GM12878 (cell line): ENCODE measurements around the gene CCDC71L. TPM values are rescaled to one million over a fixed set of nuclear protein-coding genes. Genes with fewer than 3 reads are reported as not detected.

Source experiments
- ATAC-seq: fragments of 200-7000 bp; cut with Tn5 transposase; 3 replicates; pipeline ENCODE4 v1.9.1; 2020; ENCODE audit warnings: mild to moderate bottlenecking, moderate library complexity
- BruUV-seq: library from RNA; stranded (reverse); fragments of 400-500 nt; replicated peaks from 2 replicates; lab custom pipeline; 2021; lab: Mats Ljungman, UMichigan
- CTCF ChIA-PET: fragments of 300-600 bp; sonication (Branson Sonifier 250); formaldehyde crosslinking; extraction: SDS; loops from one replicate; lab custom pipeline; 2021; ENCODE audit warnings: inconsistent platforms; lab: Yijun Ruan, JAX
- POLR2A ChIA-PET: fragments of 350-600 bp; formaldehyde crosslinking; extraction: SDS; loops from one replicate; lab custom pipeline; 2021; ENCODE audit warnings: inconsistent platforms; lab: Charles Lee
- RAD21 ChIA-PET: fragments of 300-600 bp; sonication (Branson Sonifier 250); formaldehyde crosslinking; loops from one replicate; lab custom pipeline; 2023; ENCODE audit warnings: antibody characterized with exemption; ENCODE audit not compliant: unreplicated experiment; lab: Charles Lee
- SMC1A ChIA-PET: fragments of 300-600 bp; sonication (Branson Sonifier 250); formaldehyde crosslinking; loops from one replicate; lab custom pipeline; 2023; ENCODE audit not compliant: unreplicated experiment, uncharacterized antibody; lab: Charles Lee
- DNase-seq: peaks from one replicate; pipeline ENCODE4 v3.0.0-alpha.2; 2011; ENCODE audit warnings: low read depth, low spot score
- FAIRE-seq: peaks from 3 replicates; lab custom pipeline; 2011; peaks lifted over from hg19 to GRCh38; lab: Jason Lieb, UNC
- H2AFZ ChIP-seq: 2 replicates; pipeline ENCODE4 v1.6.0; 2011; ENCODE audit warnings: low read depth, low read length, control low read depth; ENCODE audit not compliant: control insufficient read depth
- H3K27ac ChIP-seq: 2 replicates; pipeline ENCODE4 v1.5.1; 2011; ENCODE audit warnings: control low read depth; ENCODE audit not compliant: control insufficient read depth, insufficient read depth
- H3K27me3 ChIP-seq, 2 experiments: replicated peaks in 1 of 2; 2 replicates each; pipeline versions ENCODE4 v1.6.0 to v1.6.1; 2011; ENCODE audit warnings: low read length in 1 of 2; ENCODE audit not compliant: control insufficient read depth in 2 of 2, insufficient read depth in 2 of 2
- H3K36me3 ChIP-seq, 2 experiments: 2 replicates each; pipeline ENCODE4 v1.5.1; 2011; ENCODE audit warnings: low read length in 1 of 2; ENCODE audit not compliant: control insufficient read depth in 2 of 2, insufficient read depth in 2 of 2
- H3K4me1 ChIP-seq: 2 replicates; pipeline ENCODE4 v1.6.1; 2011; ENCODE audit warnings: mild to moderate bottlenecking, low read length, moderate library complexity, mixed read lengths; ENCODE audit not compliant: control insufficient read depth, insufficient read depth
- H3K4me2 ChIP-seq: 2 replicates; pipeline ENCODE4 v1.6.0; 2011; ENCODE audit warnings: control low read depth; ENCODE audit not compliant: control insufficient read depth, insufficient read depth
- H3K4me3 ChIP-seq: fragments of 200-600 bp; sonication (generic); 2 replicates; pipeline ENCODE4 v1.5.1; 2016
- H3K79me2 ChIP-seq: 2 replicates; pipeline ENCODE4 v1.6.0; 2011; ENCODE audit warnings: low read length; ENCODE audit not compliant: control insufficient read depth, insufficient read depth
- H3K9ac ChIP-seq: 2 replicates; pipeline ENCODE4 v1.8.0; 2011; ENCODE audit warnings: low read length, control low read depth, mixed read lengths; ENCODE audit not compliant: control insufficient read depth, insufficient read depth
- H3K9me3 ChIP-seq: replicated peaks from 3 replicates; pipeline ENCODE4 v1.5.1; 2011; ENCODE audit warnings: mild to moderate bottlenecking, low read length; ENCODE audit not compliant: control insufficient read depth, insufficient read depth
- H4K20me1 ChIP-seq: 2 replicates; pipeline ENCODE4 v1.6.0; 2011; ENCODE audit not compliant: control insufficient read depth, insufficient read depth
- JUND ChIP-seq: IDR thresholded peaks from 2 replicates; pipeline ENCODE4 v1.6.1; 2012; ENCODE audit warnings: low read depth, mild to moderate bottlenecking, low read length, improper control_type of control experiment, moderate library complexity
- KLF5 ChIP-seq: fragments of 450-650 bp; IDR thresholded peaks from 2 replicates; pipeline ENCODE4 v1.6.1; 2014; ENCODE audit warnings: mild to moderate bottlenecking; ENCODE audit not compliant: partially characterized antibody
- MLLT1 ChIP-seq: fragments of 450-650 bp; IDR thresholded peaks from 2 replicates; pipeline ENCODE4 v1.6.1; 2016; ENCODE audit warnings: mild to moderate bottlenecking
- MTA2 ChIP-seq: fragments of 450-650 bp; IDR thresholded peaks from 2 replicates; pipeline ENCODE4 v1.6.1; 2016; ENCODE audit warnings: low read depth, mild to moderate bottlenecking, moderate library complexity
- POLR2AphosphoS5 ChIP-seq: IDR thresholded peaks from 2 replicates; pipeline ENCODE4 v1.6.1; 2011; ENCODE audit warnings: mild to moderate bottlenecking, low read length, inconsistent platforms
- RB1 ChIP-seq: fragments of 450-650 bp; formaldehyde crosslinking; IDR thresholded peaks from 2 replicates; pipeline ENCODE4 v1.6.1; 2017; ENCODE audit warnings: mild to moderate bottlenecking, borderline replicate concordance
- SIN3A ChIP-seq: IDR thresholded peaks from 2 replicates; pipeline ENCODE4 v1.6.1; 2012; ENCODE audit warnings: low read depth, low read length, improper control_type of control experiment
- SUZ12 ChIP-seq: fragments of 200-600 bp; sonication (generic); IDR thresholded peaks from one replicate; pipeline ENCODE4 v1.6.1; 2018; ENCODE audit warnings: antibody characterized with exemption, mild to moderate bottlenecking; ENCODE audit not compliant: unreplicated experiment
- WGBS: methylation state at CpG from one replicate; pipeline ENCODE4 v1.1.6; 2016; ENCODE audit warnings: low lambda C conversion rate; ENCODE audit not compliant: insufficient replicate concordance, insufficient coverage; ENCODE audit errors: missing lambda C conversion rate; 5-methylcytosine and 5-hydroxymethylcytosine counted together
- in situ Hi-C: fragments of 300-500 bp; cut with MboI; formaldehyde crosslinking; loops from 9 replicates; pipeline ENCODE4 v1.14.3; 2018; ENCODE audit warnings: mixed read lengths
- intact Hi-C: fragments of 100-400 bp; cut with micrococcal nuclease; formaldehyde crosslinking; loops from one replicate; pipeline ENCODE4 v1.14.2; 2022; ENCODE audit not compliant: unreplicated experiment
- polyA plus RNA-seq, 11 experiments: library from polyadenylated mRNA; depleted of rRNA in 4 of 11; unstranded in 6 of 11; stranded (reverse) in 5 of 11; fragments of >200 nt; fragmentation: Nextera tagmentation in 4 of 11; fragmentation: Illumina TruSeq in 1 of 11; extraction: Ambion mirVana in 4 of 11; extraction: Trizol in 1 of 11; gene quantifications; 1 replicate in 1 of 11; 2 replicates in 10 of 11; pipeline versions ENCODE4 v1.2.1 to v1.2.3, GENCODE V29; 2011 to 2016; ENCODE audit warnings: inconsistent platforms in 2 of 11, missing spikeins in 2 of 11, low read depth in 1 of 11
- total RNA-seq, 4 experiments: library from RNA; depleted of rRNA in 3 of 4; stranded (reverse); fragments of >200 nt in 3 of 4; fragmentation: Illumina TruSeq in 1 of 4; extraction: Trizol in 1 of 4; gene quantifications; 2 replicates each; pipeline versions ENCODE4 v1.2.1 to v1.2.3, GENCODE V29; 2013 to 2021
- TF ChIP-seq, protein P1 (sequence below): fragments of 450-650 bp; IDR thresholded peaks from 2 replicates; pipeline ENCODE4 v1.6.1; 2016; ENCODE audit warnings: mild to moderate bottlenecking, moderate library complexity, borderline replicate concordance

The CCDC71L gene
- total and polyA plus RNA-seq, 10 of the 15 experiments (the other 5 are each of a cell fraction or from before 2014, with no cell fraction given), result 1.1 to 20.7 (median 3.8) TPM

- Histone ChIP-seq H3K27ac (peak overlapping the region; percentile 48; the same call in 1 of the 2 replicates), H3K4me1 (peaks cover 9% of the 10 kb centered on the region; the same call in 1 of the 2 replicates), H3K9ac (peak overlapping the region; percentile 78), H4K20me1 (no peaks in the 10 kb centered on the region), H2AFZ (peak overlapping the region; percentile 26), H3K4me2 (peak overlapping the region; percentile 17), H3K4me3 (peak overlapping the region; percentile 96), H3K27me3 (no peaks in the 10 kb centered on the region), H3K9me3 (no peaks in the 10 kb centered on the region), H3K79me2 (peaks cover 3% of the 10 kb centered on the region), H3K36me3 (no peaks in the 10 kb centered on the region)
- ChIA-PET SMC1A (interaction anchor here (0.9 to 9.8 kb wide), 17 partner anchors 10 to 484 kb away, joined by 3 to 115 read pairs (median 5); no protein-coding TSS in a partner anchor), POLR2A (interaction anchor here (2.4 kb wide), 1 partner anchor 77 kb away, joined by 11 read pairs; no protein-coding TSS in a partner anchor), RAD21 (interaction anchor here (0.7 to 4.9 kb wide), 11 partner anchors 12 to 482 kb away, joined by 3 to 89 read pairs (median 12); no protein-coding TSS in a partner anchor), CTCF (interaction anchor here (0.9 to 7.2 kb wide), 21 partner anchors 14 to 509 kb away, joined by 3 to 171 read pairs (median 6); partner anchors contain the start of gene HBP1)
- FAIRE-seq (no peak), ATAC-seq (no peak), DNase-seq (no peak)
- TSS peak; percentile 73 for BruUV-seq
- WGBS, result 5% methylated on average over 12 of the region's 12 CpGs
- peak; percentile 21; the same call in 1 of the 2 replicates for TF ChIP-seq MTA2
- TF ChIP-seq MLLT1, result 0 out of 2 replicates have a peak, but pooled peaks have one; percentile 24
- TF ChIP-seq KLF5, result no peak
- 0 out of 2 replicates have a peak, but pooled peaks have one; percentile 55 for TF ChIP-seq SIN3A
- TF ChIP-seq, protein P1, sequence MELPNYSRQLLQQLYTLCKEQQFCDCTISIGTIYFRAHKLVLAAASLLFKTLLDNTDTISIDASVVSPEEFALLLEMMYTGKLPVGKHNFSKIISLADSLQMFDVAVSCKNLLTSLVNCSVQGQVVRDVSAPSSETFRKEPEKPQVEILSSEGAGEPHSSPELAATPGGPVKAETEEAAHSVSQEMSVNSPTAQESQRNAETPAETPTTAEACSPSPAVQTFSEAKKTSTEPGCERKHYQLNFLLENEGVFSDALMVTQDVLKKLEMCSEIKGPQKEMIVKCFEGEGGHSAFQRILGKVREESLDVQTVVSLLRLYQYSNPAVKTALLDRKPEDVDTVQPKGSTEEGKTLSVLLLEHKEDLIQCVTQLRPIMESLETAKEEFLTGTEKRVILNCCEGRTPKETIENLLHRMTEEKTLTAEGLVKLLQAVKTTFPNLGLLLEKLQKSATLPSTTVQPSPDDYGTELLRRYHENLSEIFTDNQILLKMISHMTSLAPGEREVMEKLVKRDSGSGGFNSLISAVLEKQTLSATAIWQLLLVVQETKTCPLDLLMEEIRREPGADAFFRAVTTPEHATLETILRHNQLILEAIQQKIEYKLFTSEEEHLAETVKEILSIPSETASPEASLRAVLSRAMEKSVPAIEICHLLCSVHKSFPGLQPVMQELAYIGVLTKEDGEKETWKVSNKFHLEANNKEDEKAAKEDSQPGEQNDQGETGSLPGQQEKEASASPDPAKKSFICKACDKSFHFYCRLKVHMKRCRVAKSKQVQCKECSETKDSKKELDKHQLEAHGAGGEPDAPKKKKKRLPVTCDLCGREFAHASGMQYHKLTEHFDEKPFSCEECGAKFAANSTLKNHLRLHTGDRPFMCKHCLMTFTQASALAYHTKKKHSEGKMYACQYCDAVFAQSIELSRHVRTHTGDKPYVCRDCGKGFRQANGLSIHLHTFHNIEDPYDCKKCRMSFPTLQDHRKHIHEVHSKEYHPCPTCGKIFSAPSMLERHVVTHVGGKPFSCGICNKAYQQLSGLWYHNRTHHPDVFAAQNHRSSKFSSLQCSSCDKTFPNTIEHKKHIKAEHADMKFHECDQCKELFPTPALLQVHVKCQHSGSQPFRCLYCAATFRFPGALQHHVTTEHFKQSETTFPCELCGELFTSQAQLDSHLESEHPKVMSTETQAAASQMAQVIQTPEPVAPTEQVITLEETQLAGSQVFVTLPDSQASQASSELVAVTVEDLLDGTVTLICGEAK, result peak; percentile 47
- TF ChIP-seq SUZ12, result no peak
- TF ChIP-seq JUND, result 0 out of 2 replicates have a peak, but pooled peaks have one; percentile 1
- TF ChIP-seq POLR2AphosphoS5, result 0 out of 2 replicates have a peak, but pooled peaks have one; percentile 6
- no peak for TF ChIP-seq RB1
- in situ Hi-C loops, result loop anchor here (5.0 kb wide), 2 partner anchors 117 to 482 kb away; no protein-coding TSS in a partner anchor
- intact Hi-C loops, result loop anchor here (5.0 kb wide), 1 partner anchor 123 kb away; no protein-coding TSS in a partner anchor
These were observed 1.6 kb downstream of the CCDC71L start for GRCh38 chr7:106659166-106659962.
